ENCODE measurements around the gene ACSS1.

Gene ACSS1

DNA sequence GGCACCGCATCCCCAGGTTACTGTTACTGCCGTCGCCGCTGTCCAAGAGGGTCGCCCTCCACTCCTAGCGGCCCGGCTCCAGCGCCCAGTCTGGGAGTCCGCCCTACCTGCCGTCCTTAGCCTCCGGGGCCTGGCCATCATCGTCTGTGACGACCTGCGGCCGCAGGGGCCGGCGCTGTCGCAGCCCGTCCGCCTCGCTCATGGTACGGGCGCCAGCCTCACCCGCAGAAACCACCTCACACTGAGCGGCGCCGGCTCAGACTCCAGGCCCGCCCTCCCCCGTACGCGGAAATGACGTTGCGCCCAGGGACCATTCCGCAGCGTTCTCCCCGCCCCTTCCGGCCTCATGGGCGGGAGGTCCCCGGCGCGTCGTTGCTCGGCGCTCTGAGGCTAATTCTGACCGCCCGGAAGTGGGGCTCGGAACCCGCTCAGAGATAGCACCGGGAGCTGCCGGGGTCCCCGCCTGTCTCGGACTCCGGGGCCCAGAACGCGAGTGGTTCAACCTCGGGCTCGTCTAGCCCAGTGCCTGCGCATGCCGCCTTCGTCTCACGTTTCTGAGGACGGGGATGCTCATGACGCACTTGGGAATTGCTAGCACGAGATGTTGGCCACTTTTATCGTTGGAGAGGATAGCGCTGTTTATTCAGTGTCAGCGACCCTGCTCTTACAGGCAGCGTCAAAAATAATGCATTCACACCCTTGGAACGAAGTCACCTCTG, 65.3 kb downstream of the ACSS1 start, which contains the start of gene APMAP:
TSS of gene APMAP (minus strand) at position 265 of the 719 bp plus-strand sequence. CDS start at position 202, 63 bp downstream.
- DNase-seq = peak; percentile 92

DNA sequence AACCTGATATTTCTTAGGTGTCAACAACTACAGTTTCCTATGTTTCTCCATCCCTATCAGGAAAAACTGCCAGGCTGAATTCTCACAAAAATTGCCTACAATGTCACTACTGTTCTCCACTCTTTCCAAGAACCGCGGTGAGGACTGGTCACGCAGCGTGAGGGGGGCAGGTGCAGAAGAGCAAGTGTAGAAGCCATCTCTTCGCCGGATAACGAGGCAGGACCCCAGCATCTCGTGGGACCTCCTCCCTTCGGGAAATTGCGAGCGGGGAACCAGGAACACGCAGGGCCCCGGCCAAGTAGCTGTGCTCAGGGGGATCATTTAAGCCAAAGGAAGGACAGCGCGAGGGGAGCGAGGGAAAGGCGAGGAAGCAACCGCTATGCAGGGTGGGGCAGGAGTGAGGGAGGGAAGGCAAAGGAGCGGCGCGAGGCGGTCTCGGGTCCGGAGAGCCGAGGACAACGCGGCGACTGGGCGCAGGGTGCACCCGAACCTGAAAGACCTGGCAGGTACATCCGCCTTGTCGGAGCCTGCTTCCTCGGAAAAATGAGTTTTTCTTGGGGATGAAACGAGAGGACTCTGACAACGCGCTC, 65.9 kb downstream of the ACSS1 start:
- DNase-seq = peak; percentile 21

DNA sequence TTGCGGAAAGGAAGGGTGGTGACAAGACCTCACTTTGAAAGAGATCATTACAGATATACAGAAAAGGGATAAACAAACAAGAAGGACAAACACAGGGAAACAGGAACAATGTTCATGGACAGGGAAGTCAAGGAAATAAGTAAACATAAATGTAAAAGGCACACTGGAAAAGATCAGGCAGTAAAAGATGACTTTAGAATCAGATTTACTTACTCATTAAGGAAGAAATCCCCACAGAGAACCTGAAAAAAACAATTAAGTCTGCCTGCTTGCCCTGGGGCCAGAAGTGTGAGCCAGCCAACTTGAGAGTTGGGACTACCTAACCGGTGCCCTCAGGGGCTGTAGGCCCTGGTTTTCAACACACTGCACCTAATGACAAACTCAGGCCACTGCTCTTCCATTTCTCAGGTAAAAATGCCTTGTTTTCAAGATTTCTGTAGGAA, 67.1 kb downstream of the ACSS1 start:
- DNase-seq = no peak

DNA sequence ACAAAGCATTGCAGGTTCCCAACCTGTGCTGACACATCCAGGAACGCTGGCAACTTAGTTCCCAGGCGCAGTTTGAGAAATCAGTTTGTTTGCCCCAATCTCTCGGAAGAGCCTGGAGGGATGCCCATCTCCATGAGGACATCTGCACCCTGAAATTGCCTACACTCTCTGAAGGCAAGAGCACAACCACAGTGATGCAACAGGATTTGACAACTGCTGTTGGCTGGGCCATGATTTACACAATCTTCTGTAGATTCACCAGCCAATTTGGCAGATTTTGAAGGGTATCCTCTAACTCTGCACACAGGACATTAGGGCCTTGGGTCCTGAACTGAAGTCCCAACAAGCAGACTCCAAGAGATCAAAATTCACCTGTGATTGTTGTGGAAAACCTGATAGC, 68.8 kb downstream of the ACSS1 start:
- no peak for DNase-seq

DNA sequence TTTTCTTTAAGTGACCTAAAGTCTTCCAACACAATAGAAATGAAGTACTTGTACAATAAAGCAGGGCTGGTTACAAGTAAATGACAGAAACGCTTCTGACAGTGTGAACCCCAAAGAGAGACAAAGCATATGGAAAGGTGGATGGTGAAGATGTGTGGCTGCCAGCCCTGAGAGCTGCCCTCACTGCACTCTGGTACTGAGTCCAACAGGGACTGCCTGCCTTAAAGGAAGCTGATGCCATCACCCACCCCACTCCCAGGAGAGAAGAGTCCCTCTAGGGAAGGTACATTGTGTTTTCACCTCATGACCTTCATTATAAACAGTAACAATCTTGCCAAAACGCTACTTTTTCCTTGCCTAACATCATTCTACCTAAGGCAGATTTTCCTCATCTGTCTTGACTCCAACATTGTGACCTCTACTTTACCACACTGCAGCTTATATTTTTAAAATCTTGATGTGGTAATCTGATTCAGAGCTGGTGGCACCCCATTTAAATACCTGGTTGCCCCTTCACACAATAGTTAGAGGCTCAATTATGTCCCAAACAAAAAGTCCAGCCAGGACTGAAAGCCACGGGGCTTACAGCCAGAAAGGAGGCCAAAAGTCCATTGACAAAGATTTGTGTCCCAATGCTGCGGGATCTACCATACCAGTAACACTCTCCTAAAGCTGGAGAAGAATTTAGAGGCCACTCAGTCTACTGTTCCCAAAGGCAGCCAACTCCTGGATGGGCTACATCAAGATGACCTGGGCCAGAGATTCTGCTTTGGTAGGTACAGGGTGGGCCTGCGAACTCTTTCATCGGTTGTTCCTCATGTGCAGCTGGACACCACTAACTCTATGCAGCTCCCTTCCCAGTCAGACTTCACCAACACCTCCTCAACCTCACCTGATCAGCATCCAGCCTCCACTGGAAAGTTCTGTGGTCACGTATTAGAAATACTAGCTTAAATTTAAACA, 69.8 kb downstream of the ACSS1 start:
- DNase-seq = no peak

DNA sequence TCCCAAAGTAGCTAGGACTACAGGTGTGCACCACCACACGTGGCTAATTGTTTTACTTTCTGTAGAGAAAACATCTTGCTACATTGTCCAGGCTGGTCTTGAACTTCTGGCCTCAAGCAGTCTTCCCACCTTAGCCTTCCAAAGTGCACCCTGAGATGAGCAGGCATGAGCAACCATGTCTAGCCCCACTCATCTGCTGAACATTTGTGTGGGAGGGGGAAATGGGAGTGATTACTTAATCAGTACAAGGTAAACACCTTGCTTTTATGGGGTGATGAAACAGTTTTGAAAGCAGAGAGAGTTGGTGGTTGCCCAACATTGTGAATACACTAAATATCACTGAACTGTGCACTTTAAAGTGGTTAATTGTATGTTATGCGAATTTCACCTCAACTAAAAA, 70.7 kb downstream of the ACSS1 start:
- DNase-seq = no peak

DNA sequence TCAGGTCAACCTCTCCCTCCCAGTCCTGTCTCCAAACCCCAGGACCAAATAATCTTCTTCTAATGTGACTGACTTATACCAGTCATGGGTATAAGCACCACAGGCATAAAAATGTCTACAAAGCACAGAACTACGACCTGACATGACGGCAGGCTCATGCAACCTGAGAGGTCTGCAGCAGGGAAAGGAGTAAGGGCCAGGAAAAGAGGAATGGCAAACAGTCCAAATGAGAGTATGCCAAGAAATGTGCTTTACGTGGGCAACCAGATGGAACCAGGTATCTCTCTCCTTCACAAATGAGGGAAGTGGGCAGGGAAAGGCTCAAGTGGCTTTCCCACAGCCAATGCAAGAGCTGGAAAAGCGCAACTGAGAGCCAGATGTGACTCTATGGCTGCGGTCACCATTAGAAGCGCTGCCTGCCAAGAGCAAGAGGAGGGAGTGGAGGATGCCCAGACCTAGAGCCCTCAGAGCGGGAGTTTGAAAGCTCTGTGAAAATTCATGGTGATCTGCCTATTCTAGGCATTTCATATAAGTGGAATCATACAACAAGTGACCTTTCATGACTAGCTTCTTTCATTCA, 71.4 kb downstream of the ACSS1 start:
- no peak for DNase-seq

DNA sequence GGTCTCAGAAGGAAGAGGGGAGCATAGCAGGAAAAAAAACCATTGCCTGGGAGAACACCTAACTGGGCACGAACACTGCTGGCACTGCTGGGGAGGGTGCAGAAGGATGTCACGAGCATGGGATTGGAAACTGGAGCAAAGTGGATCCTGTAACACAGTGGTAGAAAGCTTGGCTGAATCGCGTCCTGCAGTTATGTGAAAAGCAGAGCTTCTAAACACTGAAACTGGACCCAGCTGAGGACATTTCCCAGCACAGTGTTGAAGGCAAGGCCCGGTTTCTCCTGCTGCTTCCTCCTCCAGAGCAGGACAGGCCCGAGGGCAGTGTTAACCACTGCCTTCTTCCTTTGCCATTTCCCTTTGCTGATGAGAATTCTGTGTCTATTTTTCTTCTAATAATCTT, 72.1 kb downstream of the ACSS1 start:
- DNase-seq = no peak

DNA sequence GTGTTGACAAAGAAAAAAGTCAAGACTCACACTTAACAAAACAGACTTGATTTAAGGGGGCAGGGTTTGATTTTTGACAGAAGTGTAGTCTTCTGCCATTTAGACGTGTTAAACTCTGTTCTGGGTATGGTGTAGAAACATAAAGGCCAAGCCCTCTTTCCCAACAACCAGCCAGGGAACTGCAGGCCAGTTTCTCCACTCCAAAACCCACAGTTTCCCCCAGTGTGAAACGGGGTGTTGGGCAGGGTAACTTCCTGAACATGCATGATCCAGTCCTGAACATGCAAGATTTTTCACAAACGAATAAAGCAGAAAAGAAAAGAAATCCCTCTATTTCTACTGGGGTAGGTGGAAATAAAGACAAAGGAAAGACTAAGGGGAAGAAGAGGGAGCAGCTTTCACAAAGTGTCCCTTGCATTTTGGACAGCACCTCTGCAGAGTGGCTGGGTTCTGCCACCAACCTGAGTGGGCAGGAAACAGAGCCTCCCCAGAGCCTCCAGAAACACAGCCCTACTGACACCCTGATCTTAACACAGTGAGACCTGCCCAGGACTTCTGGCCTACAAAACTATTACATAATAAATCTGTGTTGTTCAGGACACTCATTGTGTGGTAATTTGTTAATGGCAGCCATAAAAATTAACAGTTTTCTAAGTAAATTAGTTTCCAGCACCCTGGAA, 72.8 kb downstream of the ACSS1 start:
- no peak for DNase-seq

DNA sequence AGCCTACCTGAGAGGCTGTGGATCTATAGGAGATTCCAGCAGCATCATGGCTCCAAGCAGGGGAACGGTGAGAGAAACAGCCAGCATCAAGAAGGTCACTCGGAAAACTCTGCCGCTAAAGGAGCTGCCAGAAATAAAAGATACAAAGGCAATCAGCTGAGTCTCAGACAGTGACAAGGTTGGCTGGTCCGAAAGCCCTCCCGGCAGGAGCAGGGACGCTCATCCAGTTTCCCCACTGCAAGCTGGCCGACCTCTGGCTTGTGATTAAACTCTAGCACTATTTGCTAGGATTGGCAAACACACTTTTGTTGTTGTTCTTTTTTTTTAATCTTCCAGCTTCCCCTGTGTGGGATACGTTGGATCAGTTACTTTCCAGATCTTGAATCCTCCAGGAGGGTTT, 74.0 kb downstream of the ACSS1 start:
- DNase-seq = no peak

DNA sequence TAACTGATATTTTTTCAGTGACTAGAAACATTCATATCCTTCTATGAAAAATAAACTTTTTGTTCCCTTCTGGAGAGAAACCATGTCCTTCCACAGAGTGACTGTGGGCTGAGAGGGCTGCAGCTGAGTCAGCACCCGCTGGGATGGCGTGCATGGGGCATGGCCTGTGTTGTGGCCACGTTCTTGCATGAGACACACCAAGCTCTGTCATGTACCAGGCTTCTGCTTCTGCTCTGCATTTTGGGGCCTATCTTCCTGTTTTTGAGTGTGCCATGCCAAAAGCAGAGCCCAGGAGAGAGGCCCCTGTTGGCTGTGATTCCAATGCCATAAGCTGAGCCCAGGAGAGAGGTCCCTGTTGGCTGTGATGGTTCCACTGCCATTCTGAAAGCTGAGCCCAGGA, 76.1 kb downstream of the ACSS1 start:
- DNase-seq = no peak

DNA sequence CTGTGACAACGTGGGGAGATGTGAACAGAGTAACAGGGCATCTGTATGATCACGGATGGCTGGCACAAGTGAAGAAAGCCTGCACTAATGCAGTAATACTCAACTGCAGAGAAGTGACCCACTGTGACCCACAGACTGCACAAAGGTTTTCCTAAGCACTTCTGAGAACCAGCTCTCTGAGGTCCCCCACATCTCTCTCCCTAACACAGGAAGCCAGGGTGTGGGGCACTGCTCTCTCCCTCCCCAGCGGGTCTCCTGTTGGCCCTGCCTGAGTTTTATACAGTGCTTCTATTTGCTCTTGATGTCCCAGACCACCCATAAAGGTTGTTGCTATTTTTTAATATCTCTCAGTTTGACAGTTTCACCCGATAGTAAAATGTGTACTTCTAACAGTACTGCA, 76.7 kb downstream of the ACSS1 start:
- no peak for DNase-seq

DNA sequence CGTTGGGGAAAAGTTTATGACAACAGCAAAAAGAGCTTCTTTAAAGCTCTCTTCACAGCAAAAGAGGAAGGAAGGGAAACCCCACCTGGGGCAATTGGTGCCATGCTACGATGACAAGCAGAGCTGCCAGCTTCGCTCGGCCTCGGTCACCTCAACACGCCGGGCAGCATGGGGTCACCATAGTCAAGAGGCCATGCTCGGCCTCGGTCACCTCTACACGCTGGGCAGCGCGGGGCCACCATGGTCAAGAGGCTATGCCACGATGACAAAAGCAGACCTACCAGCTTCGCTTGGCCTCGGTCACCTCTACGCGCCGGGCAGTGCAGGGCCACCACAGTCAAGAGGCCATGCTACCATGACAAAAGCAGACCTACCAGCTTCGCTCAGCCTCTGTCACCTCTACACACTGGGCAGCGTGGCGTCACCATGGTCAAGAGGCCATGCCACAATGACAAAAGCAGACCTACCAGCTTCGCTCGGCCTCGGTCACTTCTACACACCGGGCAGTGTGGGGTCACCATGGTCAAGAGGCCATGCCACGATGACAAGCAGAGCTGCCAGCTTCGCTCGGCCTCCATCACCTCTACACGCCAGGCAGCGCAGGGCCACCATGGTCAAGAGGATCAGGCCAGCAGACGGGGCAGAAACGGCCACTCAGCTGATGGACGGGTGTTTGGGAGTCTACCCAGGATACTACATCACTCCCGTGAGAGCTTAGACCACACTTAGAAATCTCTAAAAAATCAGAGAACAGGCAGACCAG, 77.5 kb downstream of the ACSS1 start:
- DNase-seq = no peak

DNA sequence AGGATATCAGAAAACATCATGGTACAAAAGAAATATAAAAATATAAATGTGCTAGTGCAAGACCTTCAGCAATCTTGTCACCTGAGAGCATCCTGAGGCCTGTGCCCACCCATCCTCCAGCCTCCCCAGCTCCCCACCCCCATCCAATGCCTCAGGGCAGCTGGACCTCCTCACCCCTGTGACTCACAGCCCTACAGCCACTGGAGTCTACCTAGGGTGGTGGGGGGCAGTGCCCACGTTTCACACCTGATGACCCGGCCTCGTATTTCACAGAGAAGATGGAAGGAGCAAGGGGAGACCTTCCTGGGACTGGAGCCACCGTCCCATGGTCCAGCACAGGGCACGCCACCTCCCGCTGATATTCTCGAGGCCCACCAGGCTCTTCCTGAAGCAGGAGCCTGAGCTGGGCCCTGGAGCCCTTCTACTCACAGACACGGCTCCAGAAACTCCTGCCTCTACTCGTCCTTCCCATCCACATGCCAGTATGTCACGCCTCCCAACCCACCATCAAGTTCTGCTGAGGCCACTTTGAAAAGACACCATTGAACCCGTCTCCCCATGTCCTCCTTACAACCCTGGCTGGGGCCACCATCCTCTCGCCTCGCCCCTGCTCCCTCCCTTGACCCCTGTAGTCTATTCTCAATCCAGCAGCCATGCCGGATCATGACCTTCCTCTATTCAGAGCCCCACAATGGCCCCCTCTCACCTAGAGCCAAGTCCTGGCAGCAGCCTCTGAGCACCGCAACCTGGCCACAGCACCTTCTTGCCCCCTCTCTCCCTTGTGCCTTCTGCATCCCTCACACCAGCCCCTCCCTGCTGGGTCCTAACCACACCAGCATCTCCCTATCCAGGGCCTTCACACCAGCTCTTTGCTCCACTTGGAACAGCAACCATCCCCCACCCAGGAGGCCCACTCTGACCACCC, 78.6 kb downstream of the ACSS1 start:
- no peak for DNase-seq

DNA sequence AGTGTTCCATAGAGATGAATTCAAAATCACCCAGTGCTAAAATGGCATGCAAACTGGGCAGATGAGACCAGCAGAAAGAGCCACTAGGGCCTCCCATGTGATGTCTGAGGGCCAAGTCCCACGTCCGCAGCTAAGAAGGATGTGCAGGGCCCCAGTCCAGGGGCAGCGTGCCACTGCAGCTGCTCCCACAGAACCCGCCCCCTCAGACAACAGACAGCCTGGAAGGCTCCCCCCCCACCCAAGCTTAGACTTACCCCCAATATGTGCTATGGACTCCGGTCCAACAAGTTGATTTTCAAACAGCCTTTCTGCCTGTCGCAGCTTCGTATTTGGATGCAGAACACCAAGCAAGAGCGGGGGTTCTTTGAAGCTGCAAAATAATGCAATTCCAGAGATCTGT, 79.4 kb downstream of the ACSS1 start:
- no peak for DNase-seq

DNA sequence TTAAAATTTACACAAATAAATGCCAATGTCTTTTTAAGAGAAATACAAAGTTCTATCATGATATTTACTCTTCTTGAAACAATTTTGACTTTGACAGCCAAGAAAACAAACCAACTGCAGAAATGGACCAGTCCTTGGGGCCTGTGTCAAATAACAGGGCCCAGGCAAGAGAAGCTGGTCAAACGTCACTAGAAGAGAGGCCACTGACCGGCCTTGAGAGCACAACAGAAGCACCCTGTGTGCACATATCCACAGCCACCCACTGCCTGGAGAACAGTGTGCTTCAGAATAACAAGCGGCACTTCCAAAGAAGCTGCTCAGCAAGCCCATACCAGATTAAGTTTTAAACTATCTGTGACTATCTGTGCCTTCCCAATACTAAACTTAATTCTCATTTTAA, 80.1 kb downstream of the ACSS1 start:
- no peak for DNase-seq

DNA sequence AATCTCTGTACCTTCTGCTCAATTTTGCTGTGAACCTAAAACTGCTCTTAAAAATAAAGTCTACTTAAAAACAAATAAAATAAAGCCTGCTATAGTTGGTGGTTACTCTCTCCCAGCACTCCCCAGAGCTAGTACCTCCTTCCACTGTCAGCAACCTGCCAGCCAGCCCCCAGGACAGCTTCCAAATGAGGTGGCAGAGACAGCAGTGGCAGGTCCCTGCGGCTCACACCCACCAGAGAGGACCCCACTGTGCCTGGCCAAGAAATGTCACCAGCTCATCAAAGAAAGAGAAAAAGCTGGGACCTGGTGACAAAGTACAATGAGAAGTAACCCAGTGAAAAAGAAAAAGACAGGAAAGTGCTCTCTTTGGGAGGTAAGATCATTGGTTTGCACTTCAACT, 80.6 kb downstream of the ACSS1 start:
- no peak for DNase-seq

DNA sequence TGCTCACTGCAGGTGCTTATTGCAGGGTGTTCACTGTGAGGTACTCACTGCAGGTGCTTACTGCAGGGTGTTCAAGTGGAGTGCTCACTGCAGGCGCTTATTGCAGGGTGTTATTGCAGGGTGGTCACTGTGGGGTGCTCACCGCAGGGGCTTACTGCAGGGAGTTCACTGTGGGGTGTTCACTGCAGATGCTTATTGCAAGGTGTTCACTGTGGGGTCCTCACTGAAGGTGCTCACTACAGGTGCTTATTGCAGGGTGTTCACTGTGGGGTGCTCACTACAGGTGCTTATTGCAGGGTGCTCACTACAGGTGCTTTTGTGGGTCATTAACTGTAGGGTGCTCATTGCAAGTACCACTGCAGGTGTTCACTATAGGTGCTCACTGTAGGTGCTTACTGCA, 85.6 kb downstream of the ACSS1 start:
- no peak for DNase-seq

DNA sequence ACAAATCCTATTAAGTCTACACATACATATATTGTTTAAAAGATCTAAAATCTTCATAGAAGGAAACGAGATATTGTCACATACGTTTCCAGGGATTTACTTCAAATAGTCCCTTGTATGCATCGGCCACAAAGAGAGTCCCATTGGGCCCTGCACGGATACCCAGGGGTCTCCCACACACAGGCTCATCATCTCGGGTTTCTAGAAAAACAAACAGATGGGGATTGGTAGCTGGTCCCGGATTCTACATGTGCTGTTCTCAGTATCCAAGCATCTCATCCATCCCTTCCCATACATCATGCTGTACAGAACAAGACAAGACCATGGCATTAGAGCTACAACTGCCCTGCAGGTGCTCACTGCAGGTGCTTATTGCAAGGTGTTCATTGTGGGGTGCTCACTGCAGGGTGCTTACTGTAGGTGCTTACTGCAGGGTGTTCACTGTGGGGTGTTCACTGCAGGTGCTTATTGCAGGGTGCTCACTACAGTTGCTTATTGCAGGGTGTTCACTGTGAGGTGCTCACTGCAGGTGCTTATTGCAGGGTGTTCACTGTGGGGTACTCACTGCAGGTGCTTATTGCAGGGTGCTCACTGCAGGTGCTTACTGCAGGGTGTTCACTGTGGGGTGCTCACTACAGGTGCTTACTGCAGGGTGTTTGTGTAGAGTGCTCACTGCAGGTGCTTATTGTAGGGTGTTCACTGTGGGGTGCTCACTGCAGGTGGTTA, 86.4 kb downstream of the ACSS1 start:
- no peak for DNase-seq

DNA sequence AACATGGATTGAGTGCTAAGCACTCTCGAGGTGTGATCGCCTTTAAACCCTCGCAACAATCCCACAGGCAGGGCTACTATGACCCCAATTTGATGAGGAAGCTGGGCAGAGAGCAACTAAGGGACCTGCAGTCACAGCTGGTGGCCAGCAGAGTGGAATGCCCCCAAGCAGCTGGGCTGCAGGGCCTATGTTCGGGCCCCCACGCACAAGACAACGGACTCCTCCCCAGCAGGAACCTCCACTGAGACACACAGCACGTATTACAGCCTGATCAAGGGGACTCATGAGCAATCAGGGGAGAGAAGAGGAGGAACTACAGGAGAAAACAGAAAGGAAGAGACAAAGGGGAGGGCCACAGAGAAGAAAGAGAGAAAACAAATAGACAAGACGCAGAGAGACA, 87.2 kb downstream of the ACSS1 start:
- DNase-seq = no peak

Data from NCI-H1105 treated with DMSO at 0.1 percent for 48 hours (cell line).